ENCODE measurements around the gene DPM2. TPM values are rescaled to one million over a fixed set of nuclear protein-coding genes. Genes with fewer than 3 reads are reported as not detected.

The DPM2 gene
- total RNA-seq, 4 donors from 2014 or later = 6.7 to 33.1 (median 15.9) TPM

DNA sequence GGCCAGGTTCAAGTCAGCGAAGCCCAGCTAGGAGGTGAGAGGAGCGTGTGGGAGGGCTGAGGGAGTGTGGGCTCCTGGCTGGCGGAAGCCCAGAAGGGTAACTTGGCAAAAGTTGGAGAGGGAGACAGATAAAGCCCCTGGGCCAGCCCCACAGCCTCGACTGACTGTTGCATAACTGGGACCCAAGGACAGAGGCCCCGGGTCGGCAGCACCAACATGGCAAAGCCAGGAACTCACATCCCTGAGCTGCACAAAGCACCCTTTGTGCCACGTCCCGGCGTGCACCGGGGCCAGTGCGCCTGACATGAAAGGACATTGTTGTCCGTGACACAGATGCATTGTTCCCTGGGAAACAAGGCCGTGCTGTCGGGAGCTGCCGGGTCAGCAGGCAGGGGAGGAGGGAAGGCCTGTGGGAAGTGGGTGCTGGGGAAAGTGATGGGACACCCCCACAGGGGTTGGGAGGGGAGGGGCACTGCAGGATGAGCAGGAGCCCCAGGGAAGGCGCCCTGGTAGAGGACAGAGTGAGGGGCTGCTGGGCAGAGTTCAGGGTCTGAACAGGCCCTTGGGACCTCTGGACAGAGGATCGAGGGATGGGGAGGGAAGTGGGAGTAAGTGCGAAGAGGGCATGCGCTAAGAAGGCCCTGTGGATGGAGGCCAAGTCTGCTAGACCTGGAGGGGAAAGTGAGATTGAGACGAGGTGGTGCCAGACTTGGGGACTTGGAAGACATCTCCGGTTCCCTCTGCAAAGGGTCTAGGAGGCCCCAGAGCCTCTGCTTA lies 13.0 kb upstream of the DPM2 start:
- no peaks in the 10 kb centered on the region for H3K9me3 ChIP-seq
- peaks cover 2 to 14% of the 10 kb centered on the region in 2 donors for H3K4me1 ChIP-seq
- H3K4me3 ChIP-seq = no peak overlapping the region
- no peaks in the 10 kb centered on the region for H3K27me3 ChIP-seq
- no peaks in the 10 kb centered on the region for H3K36me3 ChIP-seq
- TF ChIP-seq POLR2A (IDR thresholded peaks at IDR 0.05) = no peak
- TF ChIP-seq, protein P1, sequence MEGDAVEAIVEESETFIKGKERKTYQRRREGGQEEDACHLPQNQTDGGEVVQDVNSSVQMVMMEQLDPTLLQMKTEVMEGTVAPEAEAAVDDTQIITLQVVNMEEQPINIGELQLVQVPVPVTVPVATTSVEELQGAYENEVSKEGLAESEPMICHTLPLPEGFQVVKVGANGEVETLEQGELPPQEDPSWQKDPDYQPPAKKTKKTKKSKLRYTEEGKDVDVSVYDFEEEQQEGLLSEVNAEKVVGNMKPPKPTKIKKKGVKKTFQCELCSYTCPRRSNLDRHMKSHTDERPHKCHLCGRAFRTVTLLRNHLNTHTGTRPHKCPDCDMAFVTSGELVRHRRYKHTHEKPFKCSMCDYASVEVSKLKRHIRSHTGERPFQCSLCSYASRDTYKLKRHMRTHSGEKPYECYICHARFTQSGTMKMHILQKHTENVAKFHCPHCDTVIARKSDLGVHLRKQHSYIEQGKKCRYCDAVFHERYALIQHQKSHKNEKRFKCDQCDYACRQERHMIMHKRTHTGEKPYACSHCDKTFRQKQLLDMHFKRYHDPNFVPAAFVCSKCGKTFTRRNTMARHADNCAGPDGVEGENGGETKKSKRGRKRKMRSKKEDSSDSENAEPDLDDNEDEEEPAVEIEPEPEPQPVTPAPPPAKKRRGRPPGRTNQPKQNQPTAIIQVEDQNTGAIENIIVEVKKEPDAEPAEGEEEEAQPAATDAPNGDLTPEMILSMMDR (IDR thresholded peaks at IDR 0.05) = no peak
- intact Hi-C loops (cut with DNase I; ENCODE audit: low total_unique reads) = no loop called here
- DNase-seq = peak in 1 of 2 donors; percentile 33
- H3K27ac ChIP-seq = peak overlapping the region; percentile 59 to 67

DNA sequence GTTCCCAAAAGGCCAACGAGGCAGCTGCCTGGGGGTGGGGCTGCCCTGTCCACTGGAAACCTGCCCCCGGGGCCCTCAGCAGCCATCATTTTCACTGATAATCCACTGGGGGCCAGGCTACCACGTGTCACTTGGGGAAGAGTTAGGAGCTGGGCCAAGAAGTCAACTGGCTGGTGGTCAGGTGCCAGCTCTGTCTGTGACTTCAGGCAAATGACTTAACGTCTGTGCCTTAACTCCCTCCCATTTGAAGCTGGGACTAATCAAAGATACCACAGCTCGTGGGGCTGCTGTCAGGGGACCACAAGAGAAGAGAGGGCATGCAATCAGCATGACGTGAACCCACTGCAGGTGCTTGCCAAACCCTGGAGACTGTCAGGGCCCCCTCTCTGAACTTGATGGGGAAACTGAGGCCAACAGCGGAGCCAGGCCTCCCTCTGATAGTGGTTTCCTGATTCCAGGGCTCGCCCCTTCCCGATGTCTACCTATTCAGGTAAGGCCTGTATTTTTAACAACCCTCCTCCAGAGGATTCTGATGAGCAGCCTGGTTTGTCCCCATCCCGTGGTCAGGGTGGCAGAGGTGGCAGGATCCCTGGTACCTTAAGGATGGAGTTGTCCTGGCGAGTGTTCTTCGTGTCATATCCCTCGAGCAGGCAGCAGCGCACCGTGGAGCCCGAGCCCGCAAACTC lies 12.3 kb upstream of the DPM2 start:
- Histone ChIP-seq H3K9me3 (no peaks in the 10 kb centered on the region), H3K27ac (peak overlapping the region; percentile 59 to 67), H3K4me1 (peaks cover 0 to 10% of the 10 kb centered on the region in 2 donors), H3K36me3 (no peaks in the 10 kb centered on the region), H3K4me3 (no peak overlapping the region), H3K27me3 (no peaks in the 10 kb centered on the region)
- intact Hi-C loops (cut with DNase I; ENCODE audit: low total_unique reads) = no loop called here
- no peak for DNase-seq
- TF ChIP-seq, protein P1 (IDR thresholded peaks at IDR 0.05) = no peak
- TF ChIP-seq POLR2A (IDR thresholded peaks at IDR 0.05) = no peak

DNA sequence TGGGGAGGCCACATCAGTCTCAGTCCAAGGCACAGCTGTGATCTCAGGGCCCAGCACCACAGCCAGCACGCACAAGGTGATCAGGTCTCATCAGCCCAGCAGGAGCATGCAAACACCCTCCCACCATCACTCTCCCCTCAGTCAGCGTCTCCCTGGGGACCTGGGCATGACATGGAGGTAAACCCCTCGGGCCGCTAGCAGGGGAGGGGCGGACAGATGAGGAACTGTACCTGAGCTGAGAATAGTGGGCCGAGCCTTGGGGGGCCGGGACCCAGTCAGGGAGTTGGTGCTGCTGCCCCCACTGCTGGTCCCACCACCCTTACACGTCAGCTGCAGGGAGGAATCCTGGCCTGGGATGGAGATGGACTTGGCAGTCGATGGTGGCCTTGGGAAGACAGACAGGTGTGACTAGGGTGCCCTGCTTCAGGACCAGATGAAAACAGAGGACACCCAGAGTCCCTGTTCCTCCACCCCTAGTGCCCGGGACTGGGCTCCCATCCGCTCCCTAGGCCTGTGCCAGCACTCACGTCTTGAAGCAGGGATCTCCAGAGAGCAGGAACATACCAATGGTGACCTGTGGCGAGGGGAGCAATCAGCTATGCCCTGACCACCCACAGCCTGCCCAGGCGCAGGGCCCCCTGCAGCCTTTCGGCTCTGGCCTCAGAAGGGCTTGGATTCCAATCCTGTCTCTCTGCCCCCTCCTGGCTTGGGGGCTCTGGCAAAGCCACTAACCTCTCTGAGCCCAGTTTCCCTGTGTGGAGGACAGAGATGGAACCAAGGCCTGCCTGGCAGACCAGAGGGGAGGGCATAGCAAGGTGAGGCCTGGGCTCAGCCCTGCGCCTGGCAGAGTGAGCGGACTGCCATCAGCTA lies 10.4 kb upstream of the DPM2 start:
- H3K36me3 ChIP-seq = no peaks in the 10 kb centered on the region
- no peaks in the 10 kb centered on the region for H3K27me3 ChIP-seq
- H3K4me1 ChIP-seq = no peaks in the 10 kb centered on the region
- TF ChIP-seq, protein P1 (IDR thresholded peaks at IDR 0.05) = no peak
- TF ChIP-seq POLR2A (IDR thresholded peaks at IDR 0.05) = no peak
- no peak for DNase-seq
- no peaks in the 10 kb centered on the region for H3K9me3 ChIP-seq
- H3K27ac ChIP-seq = peak overlapping the region in 1 of 2 donors; percentile 26
- no peak overlapping the region for H3K4me3 ChIP-seq
- intact Hi-C loops (cut with DNase I; ENCODE audit: low total_unique reads) = no loop called here

DNA sequence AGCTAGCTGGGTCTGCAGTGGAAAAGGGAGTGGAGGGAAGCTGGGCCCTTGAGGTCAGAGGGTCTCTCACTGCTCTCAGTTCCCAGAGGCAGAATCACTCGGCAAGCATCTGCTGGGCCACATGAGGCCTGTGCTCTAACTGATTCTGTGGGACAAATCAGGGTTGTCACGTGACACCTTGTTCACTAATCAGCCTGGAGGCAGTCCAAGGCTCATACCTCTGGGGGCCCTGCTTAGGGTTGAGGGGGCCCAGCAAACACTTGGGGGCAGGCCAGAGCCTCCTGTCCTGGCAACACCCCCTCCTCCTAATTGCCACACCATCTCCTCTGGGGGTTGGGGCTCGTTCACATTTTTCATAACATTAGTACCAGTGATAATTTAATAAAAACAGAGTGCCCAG lies 9.1 kb upstream of the DPM2 start:
- DNase-seq = no peak
- H3K27ac ChIP-seq = peak overlapping the region in 1 of 2 donors; percentile 55
- TF ChIP-seq, protein P1 (IDR thresholded peaks at IDR 0.05) = no peak
- TF ChIP-seq POLR2A (IDR thresholded peaks at IDR 0.05) = no peak
- no peak overlapping the region for H3K4me3 ChIP-seq
- H3K27me3 ChIP-seq = no peaks in the 10 kb centered on the region
- intact Hi-C loops (cut with DNase I; ENCODE audit: low total_unique reads) = no loop called here
- no peaks in the 10 kb centered on the region for H3K9me3 ChIP-seq
- peaks cover 0 to 5% of the 10 kb centered on the region in 2 donors for H3K4me1 ChIP-seq
- H3K36me3 ChIP-seq = no peaks in the 10 kb centered on the region

Measured in uterus (tissue), 4 donors.